ENCODE data around the gene IL18BP. TPM values are rescaled to one million over a fixed set of nuclear protein-coding genes. Genes with fewer than 3 reads are reported as not detected.
A peak's percentile ranks its signal among the peaks of the same experiment; 100 is the strongest.

Gene IL18BP
- total and polyA plus RNA-seq, 10 of the 15 experiments (the other 5 are each of a cell fraction or from before 2014, with no cell fraction given) = 2.6 to 18.1 (median 10.7) TPM

DNA sequence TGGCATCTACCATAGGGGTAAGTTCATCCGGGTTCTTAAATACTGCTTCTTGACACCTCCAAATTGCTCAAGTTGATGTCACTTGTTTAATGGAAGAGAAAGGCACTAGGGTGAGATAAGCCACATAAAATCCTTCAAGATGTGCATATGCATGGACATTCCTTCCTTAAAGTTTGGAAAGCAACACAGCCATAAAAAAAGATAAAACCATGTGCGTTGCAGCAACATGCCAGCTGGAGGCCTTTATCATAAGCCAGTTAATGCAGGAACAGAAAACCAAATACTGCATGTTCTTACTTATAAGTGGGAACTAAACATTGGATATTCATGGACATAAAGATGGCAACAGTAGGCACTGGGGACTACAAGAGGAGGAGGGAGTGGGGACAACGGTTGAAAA lies 8.0 kb upstream of the IL18BP start:
- ATAC-seq (no peak), DNase-seq (ENCODE audit: low read depth, low spot score) (no peak), FAIRE-seq (no peak)
- POLR2A ChIA-PET = interaction anchor here (0.6 to 1.9 kb wide), 5 partner anchors 8 to 63 kb away, joined by 3 to 6 read pairs (median 4); partner anchors contain the start of genes IL18BP and XNDC1N
- H3K4me1 ChIP-seq (ENCODE audit: control insufficient read depth, insufficient read depth, low read length) = peaks cover 39% of the 10 kb centered on the region
- H3K4me3 ChIP-seq = no peak overlapping the region
- peaks cover 6 to 21% of the 10 kb centered on the region in 2 experiments for H3K36me3 ChIP-seq (ENCODE audit: control insufficient read depth in 2 of 2, insufficient read depth in 2 of 2, low read length in 1 of 2)
- no peaks in the 10 kb centered on the region for H3K27me3 ChIP-seq (replicated peaks in 1 of 2; ENCODE audit: control insufficient read depth in 2 of 2, insufficient read depth in 2 of 2, low read length in 1 of 2)
- H3K27ac ChIP-seq (ENCODE audit: control insufficient read depth, insufficient read depth) = peak overlapping the region; percentile 77
- H4K20me1 ChIP-seq (ENCODE audit: control insufficient read depth, insufficient read depth) = no peaks in the 10 kb centered on the region
- no TSS peak for BruUV-seq (replicated peaks)
- H3K79me2 ChIP-seq (ENCODE audit: control insufficient read depth, insufficient read depth, low read length) = no peaks in the 10 kb centered on the region; the same call in none of the 2 replicates
- no peak overlapping the region for H2AFZ ChIP-seq (ENCODE audit: control insufficient read depth, low read depth, low read length)
- RAD21 ChIA-PET (ENCODE audit: unreplicated experiment) = interaction anchor here (0.6 to 2.7 kb wide), 7 partner anchors 13 to 1788 kb away, joined by 3 to 17 read pairs (median 4); partner anchors contain the start of genes RNF121 and XNDC1N
- SMC1A ChIA-PET (ENCODE audit: uncharacterized antibody, unreplicated experiment) = interaction anchor here (0.7 to 8.3 kb wide), 8 partner anchors 8 to 424 kb away, joined by 3 to 67 read pairs (median 4); partner anchors contain the start of genes RNF121 and XNDC1N
- H3K9ac ChIP-seq (ENCODE audit: control insufficient read depth, insufficient read depth, low read length) = no peak overlapping the region
- H3K9me3 ChIP-seq (replicated peaks; ENCODE audit: control insufficient read depth, insufficient read depth, low read length) = no peaks in the 10 kb centered on the region
- TF ChIP-seq, protein P1, sequence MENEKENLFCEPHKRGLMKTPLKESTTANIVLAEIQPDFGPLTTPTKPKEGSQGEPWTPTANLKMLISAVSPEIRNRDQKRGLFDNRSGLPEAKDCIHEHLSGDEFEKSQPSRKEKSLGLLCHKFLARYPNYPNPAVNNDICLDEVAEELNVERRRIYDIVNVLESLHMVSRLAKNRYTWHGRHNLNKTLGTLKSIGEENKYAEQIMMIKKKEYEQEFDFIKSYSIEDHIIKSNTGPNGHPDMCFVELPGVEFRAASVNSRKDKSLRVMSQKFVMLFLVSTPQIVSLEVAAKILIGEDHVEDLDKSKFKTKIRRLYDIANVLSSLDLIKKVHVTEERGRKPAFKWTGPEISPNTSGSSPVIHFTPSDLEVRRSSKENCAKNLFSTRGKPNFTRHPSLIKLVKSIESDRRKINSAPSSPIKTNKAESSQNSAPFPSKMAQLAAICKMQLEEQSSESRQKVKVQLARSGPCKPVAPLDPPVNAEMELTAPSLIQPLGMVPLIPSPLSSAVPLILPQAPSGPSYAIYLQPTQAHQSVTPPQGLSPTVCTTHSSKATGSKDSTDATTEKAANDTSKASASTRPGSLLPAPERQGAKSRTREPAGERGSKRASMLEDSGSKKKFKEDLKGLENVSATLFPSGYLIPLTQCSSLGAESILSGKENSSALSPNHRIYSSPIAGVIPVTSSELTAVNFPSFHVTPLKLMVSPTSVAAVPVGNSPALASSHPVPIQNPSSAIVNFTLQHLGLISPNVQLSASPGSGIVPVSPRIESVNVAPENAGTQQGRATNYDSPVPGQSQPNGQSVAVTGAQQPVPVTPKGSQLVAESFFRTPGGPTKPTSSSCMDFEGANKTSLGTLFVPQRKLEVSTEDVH (IDR thresholded peaks at IDR 0.05; ENCODE audit: low read depth, partially characterized antibody) = no peak
- TF ChIP-seq MYB (IDR thresholded peaks at IDR 0.05; ENCODE audit: borderline replicate concordance, low read depth, low read length) (no peak), ZNF687 (IDR thresholded peaks at IDR 0.05) (no peak)
- in situ Hi-C loops (cut with MboI) = no loop called here
- WGBS (ENCODE audit: insufficient coverage, insufficient replicate concordance, low lambda C conversion rate, missing lambda C conversion rate) = 65% methylated on average over 3 of the region's 3 CpGs
- intact Hi-C loops (cut with micrococcal nuclease; ENCODE audit: unreplicated experiment) = no loop called here
- peak overlapping the region; percentile 49 for H3K4me2 ChIP-seq (ENCODE audit: control insufficient read depth, insufficient read depth)
- CTCF ChIA-PET = interaction anchor here (1.1 to 8.5 kb wide), 2 partner anchors 13 to 34 kb away, joined by 6 to 93 read pairs; no protein-coding TSS in a partner anchor

Data from GM12878 (cell line).